ENCODE measurements around the gene SPRY4. TPM values are rescaled to one million over a fixed set of nuclear protein-coding genes. Genes with fewer than 3 reads are reported as not detected.
"Not testable (repeated sequence)": the region's sequence is repeated elsewhere in the genome, so short reads cannot be mapped to it uniquely, and the experiment has no call there.

SPRY4 gene
- total RNA-seq, 3 donors from 2014 or later, result 10.7 to 13.8 (median 11.6) TPM

- ATAC-seq, result peak; percentile 93
- no peaks in the 10 kb centered on the region for H3K9me3 ChIP-seq
- intact Hi-C loops (cut with DNase I, micrococcal nuclease), result no loop called here
- TF ChIP-seq CTCF (IDR thresholded peaks at IDR 0.05), result no peak
- H3K36me3 ChIP-seq (ENCODE audit: low read depth), result no peaks in the 10 kb centered on the region
- H3K4me3 ChIP-seq, result no peak overlapping the region
- peak; percentile 74 to 84 (median 84) for DNase-seq
- H3K4me1 ChIP-seq (ENCODE audit: low read depth), result peaks cover 15% of the 10 kb centered on the region
Observed at GRCh38 chr5:142301540-142301939, 23.3 kb downstream of the SPRY4 start.

GRCh38 chr5:142300677-142301076, 24.1 kb downstream of the SPRY4 start:
- no peak for TF ChIP-seq CTCF (IDR thresholded peaks at IDR 0.05)
- intact Hi-C loops (cut with DNase I, micrococcal nuclease), result no loop called here

GRCh38 chr5:142298789-142299188, 26.0 kb downstream of the SPRY4 start:
- Histone ChIP-seq H3K4me1 (ENCODE audit: low read depth) (peaks cover 15% of the 10 kb centered on the region), H3K36me3 (ENCODE audit: low read depth) (no peaks in the 10 kb centered on the region), H3K4me3 (no peak overlapping the region), H3K9me3 (no peaks in the 10 kb centered on the region)
- intact Hi-C loops (cut with DNase I, micrococcal nuclease), result no loop called here
- no peak for TF ChIP-seq CTCF (IDR thresholded peaks at IDR 0.05)
- DNase-seq (no peak), ATAC-seq (peak; percentile 75)

More at GRCh38 chr5:142300677-142301076, 24.1 kb downstream of the SPRY4 start:
- H3K4me3 ChIP-seq, result no peak overlapping the region
- ATAC-seq, result no peak
- H3K4me1 ChIP-seq (ENCODE audit: low read depth), result peaks cover 15% of the 10 kb centered on the region
- no peaks in the 10 kb centered on the region for H3K36me3 ChIP-seq (ENCODE audit: low read depth)
- DNase-seq, result no peak
- no peaks in the 10 kb centered on the region for H3K9me3 ChIP-seq

- peaks cover 15% of the 10 kb centered on the region for H3K4me1 ChIP-seq (ENCODE audit: low read depth)
- H3K4me3 ChIP-seq; H3K36me3 ChIP-seq (ENCODE audit: low read depth); DNase-seq; ATAC-seq; intact Hi-C loops (cut with DNase I, micrococcal nuclease); H3K9me3 ChIP-seq: not testable (repeated sequence)
Observed at GRCh38 chr5:142297786-142298185, 27.0 kb downstream of the SPRY4 start.

GRCh38 chr5:142296914-142297417, 27.9 kb downstream of the SPRY4 start:
- H3K4me3 ChIP-seq, result no peak overlapping the region
- no peaks in the 10 kb centered on the region for H3K36me3 ChIP-seq (ENCODE audit: low read depth)
- peaks cover 11% of the 10 kb centered on the region for H3K4me1 ChIP-seq (ENCODE audit: low read depth)
- TF ChIP-seq CTCF (IDR thresholded peaks at IDR 0.05), result no peak
- intact Hi-C loops (cut with DNase I, micrococcal nuclease), result no loop called here
- H3K9me3 ChIP-seq, result no peaks in the 10 kb centered on the region
- no peak for DNase-seq
- ATAC-seq, result no peak

- intact Hi-C loops (cut with DNase I, micrococcal nuclease), result no loop called here
- Histone ChIP-seq H3K9me3 (no peaks in the 10 kb centered on the region), H3K36me3 (ENCODE audit: low read depth) (no peaks in the 10 kb centered on the region), H3K4me3 (no peak overlapping the region), H3K4me1 (ENCODE audit: low read depth) (peaks cover 9% of the 10 kb centered on the region)
- ATAC-seq, result no peak
- DNase-seq, result no peak
- no peak for TF ChIP-seq CTCF (IDR thresholded peaks at IDR 0.05)
Observed at GRCh38 chr5:142295960-142296860, 28.6 kb downstream of the SPRY4 start.
